GM21515 (cell line): ENCODE results near the gene HES3.

Source experiments
- ATAC-seq: cut with Tn5 transposase; IDR thresholded peaks from one replicate; pipeline ENCODE4 v1.9.1; 2021; ENCODE audit not compliant: unreplicated experiment

The HES3 gene

GRCh38 chr1:6260961-6261614, 17.1 kb downstream of the HES3 start, which contains the start of gene GPR153:
Gene GPR153, minus strand, starts transcription at chr1:6261098. Its CDS starts 6,193 bp downstream, at chr1:6254905.
- no peak for ATAC-seq

GRCh38 chr1:6261615-6261995, 17.6 kb downstream of the HES3 start:
- no peak for ATAC-seq

DNA sequence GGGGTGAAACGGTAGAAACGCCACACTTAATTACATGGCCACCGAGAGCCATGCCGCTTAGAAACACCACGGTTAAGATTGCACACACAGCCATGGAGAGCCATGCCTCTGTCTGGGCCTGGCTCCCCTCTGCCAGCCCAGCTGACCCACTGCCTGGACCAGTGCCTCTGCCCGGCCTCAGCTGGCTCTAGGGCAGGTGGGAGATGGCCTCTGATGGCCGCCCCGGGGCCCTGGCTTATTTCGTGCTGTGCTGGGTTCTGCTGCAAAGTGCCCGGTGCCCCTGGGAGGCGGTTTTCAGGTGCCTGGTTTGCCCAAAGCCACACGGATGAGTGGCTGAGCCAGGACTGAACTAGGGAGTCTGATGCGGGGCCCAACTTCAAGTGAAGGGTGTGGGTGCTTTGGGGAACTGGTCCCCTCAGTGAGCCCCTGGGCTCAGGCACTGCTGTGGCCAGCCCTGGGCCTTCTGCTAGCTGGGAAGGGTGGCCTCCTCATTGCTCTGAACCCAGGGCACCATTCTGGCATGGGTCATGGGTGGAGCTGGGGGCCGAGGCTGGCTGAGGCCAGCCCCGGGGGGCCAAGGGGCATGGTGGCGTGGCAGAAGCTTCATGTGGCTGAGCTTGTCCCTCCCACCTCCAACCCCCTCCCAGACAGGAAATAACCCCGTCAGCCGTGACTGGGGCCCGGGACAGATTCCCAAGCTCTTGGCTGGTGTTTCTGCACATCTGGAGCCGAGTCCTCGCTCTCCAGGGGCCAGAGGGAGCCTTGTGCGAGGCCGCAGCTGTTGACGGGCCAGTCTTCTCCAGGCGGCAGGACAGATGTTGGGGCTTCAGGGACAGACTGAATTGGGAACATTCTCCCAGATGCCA, 18.8 kb downstream of the HES3 start:
- no peak for ATAC-seq

- ATAC-seq, result no peak
Observed at GRCh38 chr1:6263716-6264115, 19.7 kb downstream of the HES3 start.

DNA sequence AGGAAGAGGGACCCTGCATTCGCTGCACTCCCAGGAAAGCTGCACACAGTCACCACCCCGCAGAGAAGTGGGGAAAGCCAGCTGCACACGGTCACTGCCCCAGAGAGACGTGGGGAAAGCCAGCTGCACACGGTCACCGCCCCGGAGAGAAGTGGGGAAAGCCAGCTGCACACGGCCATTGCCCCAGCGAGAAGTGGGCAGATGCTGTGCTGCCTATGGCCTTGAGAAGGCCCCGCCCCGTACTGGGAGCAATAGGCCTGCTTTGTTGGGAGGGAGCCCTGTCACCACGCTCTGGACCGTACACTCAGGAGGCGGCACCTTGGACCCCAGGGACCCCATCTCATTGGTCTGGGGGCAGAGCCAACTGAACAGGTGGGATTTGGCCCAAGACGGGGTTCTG, 21.2 kb downstream of the HES3 start:
- no peak for ATAC-seq

- ATAC-seq, result no peak
Observed at GRCh38 chr1:6266641-6267040, 22.7 kb downstream of the HES3 start.

- ATAC-seq, result no peak
Observed at GRCh38 chr1:6267686-6268322, 23.8 kb downstream of the HES3 start.

- ATAC-seq, result no peak
Observed at GRCh38 chr1:6268415-6268814, 24.4 kb downstream of the HES3 start.

DNA sequence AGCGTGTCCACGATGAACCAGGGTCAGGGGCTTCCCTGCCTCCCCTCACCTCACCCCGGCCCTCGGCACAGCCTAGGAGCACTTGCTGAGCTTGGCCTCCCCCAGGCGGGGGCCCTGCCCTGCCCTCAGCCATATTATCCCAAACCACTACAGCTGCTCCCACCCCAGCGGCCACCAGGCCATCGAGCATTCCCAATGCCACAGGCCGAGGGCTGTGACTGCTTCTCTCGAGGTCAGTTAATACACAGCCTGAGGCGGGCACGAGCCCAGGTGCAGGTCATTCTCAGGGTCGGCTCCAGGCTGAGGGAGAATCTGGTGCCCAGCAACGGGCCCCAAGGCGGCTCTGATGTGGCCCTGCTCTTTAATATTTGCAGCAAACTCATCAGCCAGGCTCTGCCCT, 25.3 kb downstream of the HES3 start:
- ATAC-seq, result no peak

GRCh38 chr1:6269720-6270400, 25.9 kb downstream of the HES3 start:
- ATAC-seq, result no peak

DNA sequence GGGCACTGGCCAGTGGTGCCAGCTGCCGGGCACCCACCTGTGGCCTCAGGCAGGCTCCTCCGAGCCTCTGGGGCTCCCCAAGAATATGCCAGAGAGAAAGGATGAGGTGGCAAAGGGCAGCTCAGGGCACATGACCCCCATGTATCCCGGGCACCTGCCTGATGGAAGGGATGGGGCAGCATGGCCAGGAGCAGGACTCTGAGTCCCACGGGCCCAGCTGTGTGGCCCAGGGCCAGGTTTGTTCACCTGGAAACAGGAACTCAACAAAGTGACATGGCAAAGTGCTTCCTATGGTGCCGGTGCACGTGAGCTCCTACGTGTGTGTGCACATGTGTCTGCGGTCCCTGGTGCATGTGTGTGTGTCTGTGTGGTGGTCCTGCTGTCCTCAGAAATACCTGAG, 26.4 kb downstream of the HES3 start:
- ATAC-seq, result no peak

- no peak for ATAC-seq
Observed at GRCh38 chr1:6271006-6271405, 27.0 kb downstream of the HES3 start.

GRCh38 chr1:6271554-6271953, 27.6 kb downstream of the HES3 start:
- no peak for ATAC-seq

- no peak for ATAC-seq
Observed at GRCh38 chr1:6272452-6272851, 28.5 kb downstream of the HES3 start.

GRCh38 chr1:6272868-6273267, 28.9 kb downstream of the HES3 start:
- no peak for ATAC-seq

DNA sequence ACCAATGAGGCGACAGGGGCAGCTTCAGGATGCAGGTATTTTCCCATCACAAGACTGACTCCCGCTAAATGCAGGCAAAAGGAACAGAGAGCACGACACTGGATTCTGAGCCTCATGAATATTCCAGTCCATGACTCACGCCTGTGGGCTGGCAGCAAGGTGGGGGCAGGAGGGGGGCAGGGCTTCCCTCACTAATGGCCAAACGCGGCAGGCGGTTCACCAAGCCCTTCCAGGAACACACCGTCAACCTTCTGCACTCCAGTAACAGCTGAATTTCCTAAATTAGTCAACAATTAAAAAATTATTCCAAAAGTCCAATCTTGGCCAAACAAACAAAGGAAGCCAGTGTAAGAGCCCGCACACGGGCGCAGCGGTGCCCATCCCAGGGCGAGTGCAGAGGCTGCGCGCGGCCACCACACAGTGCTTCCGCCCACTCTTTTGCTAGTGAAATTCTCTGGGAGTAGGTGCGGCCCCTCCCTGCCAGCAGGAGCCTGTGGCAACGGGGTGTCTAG, 29.5 kb downstream of the HES3 start:
- ATAC-seq, result no peak

DNA sequence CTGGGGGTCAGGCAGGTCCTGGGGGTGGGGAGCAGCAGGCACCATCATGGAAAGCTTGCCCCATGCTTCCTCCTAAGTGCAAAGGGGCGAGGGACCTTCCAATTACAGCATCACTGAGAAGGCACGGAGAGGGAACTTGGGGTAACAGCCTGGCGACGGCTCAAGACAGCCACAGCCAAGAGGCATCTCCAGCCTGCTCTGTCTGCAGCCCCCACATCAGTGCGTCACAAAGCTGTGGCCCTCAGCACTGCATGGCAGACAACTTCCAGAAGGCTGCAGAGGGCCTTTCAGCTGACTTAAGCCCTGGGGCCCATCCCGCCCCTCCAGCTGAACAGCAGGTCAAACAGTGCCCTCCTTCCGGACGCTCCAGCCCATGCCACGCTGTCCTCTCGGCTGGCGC, 30.1 kb downstream of the HES3 start:
- ATAC-seq, result no peak

- no peak for ATAC-seq
Observed at GRCh38 chr1:6274622-6275139, 30.7 kb downstream of the HES3 start.

- ATAC-seq, result no peak
Observed at GRCh38 chr1:6275826-6276782, 32.1 kb downstream of the HES3 start.
